LNCAP (cell line): ENCODE data around the gene TMEM51.

ENCODE experiments used
- TF ChIP-seq, protein P1 (sequence below): fragments of 450-650 bp; IDR thresholded peaks from 2 replicates; pipeline ENCODE4 v1.5.1; 2017; ENCODE audit warnings: mild to moderate bottlenecking

Gene TMEM51

DNA sequence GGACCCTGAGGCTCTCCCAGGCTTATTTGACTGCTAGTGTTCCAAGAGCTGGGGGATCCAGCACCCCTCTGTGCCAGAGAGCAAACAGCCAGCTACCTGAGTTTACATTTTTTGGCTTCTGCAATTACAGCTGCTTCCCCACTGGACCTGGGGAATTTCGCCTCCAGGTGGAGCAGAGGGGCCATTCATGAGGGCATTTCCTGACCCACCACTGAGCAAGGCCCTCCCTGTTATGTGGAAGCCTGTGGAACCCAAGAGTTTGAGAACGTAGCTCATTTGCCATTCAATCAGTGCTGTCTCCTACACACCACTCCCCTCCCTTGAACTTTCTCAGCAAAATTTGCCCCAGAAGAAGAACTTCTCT lies 42.7 kb upstream of the TMEM51 start:
- TF ChIP-seq, protein P1, sequence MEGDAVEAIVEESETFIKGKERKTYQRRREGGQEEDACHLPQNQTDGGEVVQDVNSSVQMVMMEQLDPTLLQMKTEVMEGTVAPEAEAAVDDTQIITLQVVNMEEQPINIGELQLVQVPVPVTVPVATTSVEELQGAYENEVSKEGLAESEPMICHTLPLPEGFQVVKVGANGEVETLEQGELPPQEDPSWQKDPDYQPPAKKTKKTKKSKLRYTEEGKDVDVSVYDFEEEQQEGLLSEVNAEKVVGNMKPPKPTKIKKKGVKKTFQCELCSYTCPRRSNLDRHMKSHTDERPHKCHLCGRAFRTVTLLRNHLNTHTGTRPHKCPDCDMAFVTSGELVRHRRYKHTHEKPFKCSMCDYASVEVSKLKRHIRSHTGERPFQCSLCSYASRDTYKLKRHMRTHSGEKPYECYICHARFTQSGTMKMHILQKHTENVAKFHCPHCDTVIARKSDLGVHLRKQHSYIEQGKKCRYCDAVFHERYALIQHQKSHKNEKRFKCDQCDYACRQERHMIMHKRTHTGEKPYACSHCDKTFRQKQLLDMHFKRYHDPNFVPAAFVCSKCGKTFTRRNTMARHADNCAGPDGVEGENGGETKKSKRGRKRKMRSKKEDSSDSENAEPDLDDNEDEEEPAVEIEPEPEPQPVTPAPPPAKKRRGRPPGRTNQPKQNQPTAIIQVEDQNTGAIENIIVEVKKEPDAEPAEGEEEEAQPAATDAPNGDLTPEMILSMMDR: no peak

DNA sequence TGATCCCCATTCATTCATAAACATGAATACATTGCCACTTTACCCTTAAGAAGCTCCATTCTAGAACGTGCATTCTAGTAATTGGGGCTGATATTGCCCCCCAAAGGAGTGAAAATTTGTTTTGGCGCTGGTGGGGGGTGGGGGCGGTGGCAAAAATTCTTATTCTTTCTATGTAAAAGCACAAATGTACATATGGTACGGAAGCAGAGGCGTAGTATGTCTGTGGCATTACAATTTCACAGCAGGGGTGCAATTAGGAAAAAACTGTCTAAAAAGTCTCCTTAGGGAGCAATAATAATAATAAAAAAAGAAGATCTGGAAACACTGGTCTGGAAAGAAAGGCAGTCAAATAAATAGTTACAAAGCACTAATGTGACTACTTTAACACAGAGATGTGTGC lies 40.4 kb upstream of the TMEM51 start:
- TF ChIP-seq, protein P1: no peak

DNA sequence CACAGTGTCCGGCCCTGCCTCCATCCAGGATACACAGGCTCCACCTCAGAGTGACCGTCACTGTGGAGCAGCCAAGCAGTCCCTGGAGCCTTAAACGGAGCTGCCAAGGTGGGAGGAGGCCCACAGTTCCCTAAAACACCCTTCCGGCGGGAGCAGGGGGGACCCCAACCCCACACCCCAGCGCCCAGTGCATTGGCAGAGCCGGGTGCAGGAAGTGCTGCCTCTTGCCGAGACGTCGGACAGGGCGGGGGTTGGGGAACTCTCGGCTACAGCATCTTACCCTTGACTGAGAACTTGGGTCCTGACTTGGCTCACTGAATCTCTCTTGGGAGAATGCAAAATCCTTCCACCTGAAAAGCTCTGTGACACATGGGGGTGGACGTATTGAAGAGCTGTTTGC lies 38.7 kb upstream of the TMEM51 start:
- TF ChIP-seq, protein P1: no peak

DNA sequence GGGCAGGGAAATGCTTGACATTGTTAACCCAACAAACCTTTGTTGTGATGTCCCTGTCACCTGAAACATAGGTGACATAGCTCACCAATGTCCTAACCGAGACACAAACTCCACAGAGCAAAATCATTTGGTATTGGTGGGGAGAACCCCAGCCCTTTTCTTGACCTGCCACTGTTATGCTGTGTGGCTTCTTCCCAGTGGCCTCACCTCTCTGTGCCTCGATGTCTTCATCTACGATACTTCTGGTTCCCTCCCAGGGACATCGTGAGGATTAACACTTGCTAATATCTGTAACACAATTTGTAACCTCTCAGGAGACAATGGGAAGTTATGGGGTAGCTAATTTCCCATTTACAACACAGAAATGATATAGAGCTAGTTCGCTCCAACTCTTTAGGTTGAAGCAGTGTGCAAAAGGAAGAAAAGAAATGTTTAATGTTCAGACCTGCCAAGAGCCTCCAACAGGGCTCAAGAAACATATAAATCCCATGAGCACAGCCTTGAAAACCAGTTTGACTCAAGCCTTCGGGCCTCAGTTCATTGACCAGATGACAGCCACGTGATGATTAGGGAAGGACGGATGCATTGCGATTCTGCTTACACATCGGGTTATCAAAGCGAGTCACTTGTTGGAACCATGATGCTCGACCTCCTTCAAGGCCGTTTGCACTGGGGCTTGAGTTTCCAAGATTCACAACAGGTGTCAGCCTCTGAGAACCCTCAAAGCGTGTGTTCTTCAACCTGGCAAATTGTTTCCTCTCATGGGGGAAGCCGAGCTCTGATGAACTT lies 37.8 kb upstream of the TMEM51 start:
- TF ChIP-seq, protein P1: no peak

DNA sequence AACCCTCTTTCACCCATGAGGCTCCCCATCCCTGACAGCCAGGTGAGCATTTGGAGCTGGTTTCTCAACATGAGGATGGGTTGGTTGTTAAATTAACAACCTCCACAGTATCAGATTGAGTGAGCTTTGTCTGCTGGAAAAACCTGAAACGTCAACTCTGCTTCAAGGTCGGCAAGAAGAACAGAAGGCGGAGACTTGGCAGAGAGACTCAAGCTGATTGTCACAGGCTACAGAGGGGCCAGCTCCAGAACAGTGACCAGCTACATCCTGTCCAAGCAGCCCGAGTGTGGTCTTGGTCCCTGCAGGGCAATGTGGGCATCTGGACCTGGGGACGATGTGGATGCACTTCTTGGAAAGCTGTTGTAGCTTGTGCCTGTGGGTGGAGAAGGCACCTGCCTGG lies 36.6 kb upstream of the TMEM51 start:
- TF ChIP-seq, protein P1: no peak

DNA sequence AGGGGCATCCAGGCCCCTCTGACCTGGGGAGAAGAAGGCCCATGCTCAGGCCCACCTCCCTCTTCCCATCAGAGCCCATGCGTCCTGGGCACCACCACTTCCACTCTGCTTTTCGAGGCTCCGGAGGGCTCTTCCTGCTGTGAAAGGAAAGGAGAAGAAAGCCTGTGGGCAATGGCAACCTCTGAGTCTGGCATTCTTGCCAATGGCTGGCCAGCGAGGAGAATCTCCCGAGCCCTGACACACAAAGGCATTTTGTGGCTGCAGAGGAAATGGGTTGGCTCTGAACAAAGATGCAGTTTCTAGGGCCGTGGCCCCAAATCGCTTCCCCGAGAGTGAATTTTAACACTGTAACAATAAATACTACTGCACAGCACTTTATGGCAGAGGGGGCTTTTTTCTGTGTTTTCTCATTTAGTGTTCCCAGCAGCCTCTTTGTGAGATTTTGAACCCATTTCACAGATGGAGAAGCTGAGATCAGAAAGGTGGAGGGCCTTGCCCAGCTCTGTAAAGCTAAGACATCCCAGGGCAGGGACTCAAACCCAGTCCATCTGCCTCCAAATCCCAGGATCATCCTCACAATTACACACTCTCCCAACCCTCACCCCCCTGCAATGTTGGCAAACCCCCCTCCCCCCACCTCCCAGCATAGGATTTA lies 35.7 kb upstream of the TMEM51 start:
- TF ChIP-seq, protein P1: no peak

DNA sequence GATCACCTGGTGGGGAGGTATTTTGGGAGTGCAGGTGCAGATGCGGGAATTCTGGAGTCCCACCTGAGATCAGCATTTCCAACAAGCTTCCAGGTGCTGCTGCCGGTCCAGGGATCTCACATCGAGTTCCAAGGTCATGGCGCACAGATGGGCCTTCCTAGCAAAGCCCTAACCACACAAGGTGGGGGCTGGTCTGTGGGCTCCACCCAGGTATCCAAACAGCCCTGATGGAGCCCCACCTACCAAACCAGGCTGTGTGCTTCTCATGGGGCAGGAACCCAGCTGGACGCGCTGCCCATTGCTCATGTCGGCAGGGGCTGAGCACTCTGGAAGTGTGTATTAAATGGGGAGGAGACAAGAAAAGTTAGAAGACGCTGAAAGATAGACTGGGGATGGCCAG lies 35.0 kb upstream of the TMEM51 start:
- TF ChIP-seq, protein P1: no peak
